A549 (cell line): ENCODE data around the gene PRAMEF33.
"Not testable (repeated sequence)": the region's sequence is repeated elsewhere in the genome, so short reads cannot be mapped to it uniquely, and the experiment has no call there.

Experiments used
- CTCF ChIP-seq: fragments of >200 bp; sonication (Bioruptor Twin); formaldehyde crosslinking; IDR thresholded peaks from 3 replicates; pipeline ENCODE4 v1.5.1; 2016
- MAX ChIP-seq: IDR thresholded peaks from 2 replicates; pipeline ENCODE4 v1.6.1; 2012
- SMC3 ChIP-seq: fragments of >200 bp; sonication (Bioruptor Twin); formaldehyde crosslinking; IDR thresholded peaks from 3 replicates; pipeline ENCODE4 v1.6.1; 2018; ENCODE audit warnings: inconsistent platforms
- SREBF2 ChIP-seq: fragments of 450-650 bp; IDR thresholded peaks from 2 replicates; pipeline ENCODE4 v1.6.1; 2014; ENCODE audit warnings: mild to moderate bottlenecking, moderate library complexity

- TF ChIP-seq SREBF2, SMC3, CTCF, MAX: not testable (repeated sequence)
These were observed 26.3 kb upstream of the PRAMEF33 start for GRCh38 chr1:13277016-13277415.
